Measurements from ENCODE around the gene PHLDA3.

PHLDA3 gene

DNA sequence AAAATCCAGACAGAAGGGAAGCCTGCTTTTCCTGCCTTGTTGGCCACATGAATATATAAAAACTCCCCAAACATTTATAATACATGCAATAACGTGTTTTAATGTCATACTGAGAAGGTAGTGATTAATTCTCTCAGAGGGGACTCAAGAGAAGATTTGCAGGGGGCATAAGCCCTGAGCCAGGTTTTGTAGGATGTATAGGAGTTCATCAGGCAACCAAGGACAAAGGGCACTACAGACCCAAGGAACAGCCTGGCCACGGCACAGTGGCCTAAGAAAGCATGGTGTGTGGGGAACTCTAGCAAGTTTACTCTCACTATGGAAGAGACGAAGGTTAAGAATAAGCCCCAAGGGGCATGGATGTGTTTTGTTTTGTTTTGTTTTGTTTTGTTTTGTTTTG lies 32.0 kb downstream of the PHLDA3 start:
- DNase-seq (ENCODE audit: low read depth, low spot score), result no peak
- H3K27ac ChIP-seq, result no peak overlapping the region

DNA sequence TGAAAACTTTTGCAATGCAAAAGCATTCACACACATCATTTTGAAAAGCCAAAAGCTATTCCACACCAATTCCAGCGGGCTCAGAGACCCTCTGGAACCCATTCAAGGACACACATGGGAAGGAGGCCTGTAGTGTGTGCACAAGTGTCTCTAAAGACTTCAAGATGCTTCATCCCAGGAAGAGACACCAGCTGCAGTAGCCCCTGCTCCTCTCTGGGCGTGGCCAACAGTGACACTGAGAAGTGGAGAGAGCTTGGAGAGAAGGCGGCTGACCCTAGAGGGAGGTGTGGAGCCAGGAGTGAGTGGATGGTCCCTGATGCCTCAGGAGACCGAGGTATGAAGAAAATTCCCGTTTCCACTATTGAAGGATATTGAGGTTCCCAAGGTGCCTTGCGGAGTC lies 32.6 kb downstream of the PHLDA3 start:
- peak overlapping the region; percentile 79 for H3K27ac ChIP-seq
- no peak for DNase-seq (ENCODE audit: low read depth, low spot score)

- no peak overlapping the region for H3K27ac ChIP-seq
- no peak for DNase-seq (ENCODE audit: low read depth, low spot score)
Measured at GRCh38 chr1:201434266-201434665, 34.7 kb downstream of the PHLDA3 start.

DNA sequence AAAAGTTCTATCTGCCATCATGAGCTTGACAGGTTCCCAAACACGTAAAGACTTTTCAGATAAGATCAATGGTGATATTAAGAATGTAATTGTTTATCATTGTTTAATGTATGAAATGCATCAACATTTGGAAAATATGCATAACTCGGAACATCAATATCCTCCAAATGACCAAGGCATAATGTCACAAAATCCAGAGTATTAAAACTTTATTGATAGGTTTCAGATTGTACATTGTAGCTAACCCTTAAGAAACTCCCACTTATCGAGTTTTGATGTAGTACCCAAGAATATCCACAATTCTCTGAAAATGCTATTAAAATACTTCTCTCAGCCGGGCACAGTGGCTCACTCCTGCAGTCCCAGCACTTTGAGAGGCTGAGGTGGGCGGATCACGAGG lies 35.4 kb downstream of the PHLDA3 start:
- DNase-seq (ENCODE audit: low read depth, low spot score), result no peak

DNA sequence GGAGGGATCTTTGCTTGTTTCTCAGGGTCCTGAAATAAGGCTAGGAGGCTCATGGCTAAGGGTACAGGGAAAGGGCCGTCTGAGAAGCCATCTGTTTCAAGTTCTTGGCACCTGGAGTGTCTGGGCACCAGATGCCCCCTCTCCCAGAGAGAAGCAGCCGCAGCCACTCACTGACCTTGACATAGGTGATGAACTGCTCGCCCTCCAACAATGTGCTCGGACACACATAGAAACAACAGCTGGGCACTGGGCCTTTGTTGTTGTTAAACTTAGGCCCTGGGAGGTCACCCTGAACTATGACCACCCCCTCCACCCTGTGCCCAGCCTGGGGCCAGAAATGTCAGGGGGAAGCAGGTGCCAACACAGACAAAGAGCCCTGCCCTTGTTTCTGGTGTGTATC lies 38.2 kb downstream of the PHLDA3 start:
- H3K27ac ChIP-seq, result no peak overlapping the region
- no peak for DNase-seq (ENCODE audit: low read depth, low spot score)

More for the DNA sequence above, 35.4 kb downstream of the PHLDA3 start:
- no peak overlapping the region for H3K27ac ChIP-seq

DNA sequence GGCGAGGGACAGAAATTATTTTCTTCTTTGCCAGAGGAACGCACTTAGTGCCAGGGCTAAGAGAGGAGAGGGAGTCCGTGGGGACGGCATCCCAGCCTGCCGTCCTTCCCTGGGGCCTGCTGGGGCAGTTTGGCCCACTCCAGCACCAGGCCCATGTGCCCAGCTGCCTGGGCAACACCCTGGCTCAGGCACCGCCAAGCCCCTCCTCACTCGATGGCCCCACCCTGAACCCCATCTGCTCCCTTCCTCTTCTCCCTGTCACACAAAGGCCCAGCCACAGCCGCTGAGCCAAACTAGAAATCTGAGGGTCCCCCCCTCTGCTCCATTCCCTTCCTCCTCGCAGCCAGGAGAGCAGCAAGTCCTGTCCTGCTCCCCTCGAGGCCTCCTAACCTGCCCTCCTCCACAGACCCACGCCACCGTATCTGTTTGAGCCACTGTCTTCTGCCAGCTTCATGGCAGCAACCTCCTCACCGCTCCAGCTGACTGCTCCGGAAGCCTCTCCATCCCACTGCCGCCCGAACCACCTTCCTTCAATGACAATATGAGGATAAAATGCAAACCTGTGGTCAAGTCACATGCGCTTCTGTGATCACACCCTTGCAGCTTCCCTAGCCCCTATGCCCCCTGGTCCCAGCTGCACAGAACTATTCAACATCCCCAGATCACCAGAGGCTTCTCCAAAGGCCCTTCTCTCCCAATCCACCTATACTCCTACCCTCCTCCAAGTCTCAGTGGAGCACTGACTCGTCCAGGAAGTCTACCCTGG lies 39.1 kb downstream of the PHLDA3 start:
- H3K27ac ChIP-seq, result no peak overlapping the region
- DNase-seq (ENCODE audit: low read depth, low spot score), result no peak

DNA sequence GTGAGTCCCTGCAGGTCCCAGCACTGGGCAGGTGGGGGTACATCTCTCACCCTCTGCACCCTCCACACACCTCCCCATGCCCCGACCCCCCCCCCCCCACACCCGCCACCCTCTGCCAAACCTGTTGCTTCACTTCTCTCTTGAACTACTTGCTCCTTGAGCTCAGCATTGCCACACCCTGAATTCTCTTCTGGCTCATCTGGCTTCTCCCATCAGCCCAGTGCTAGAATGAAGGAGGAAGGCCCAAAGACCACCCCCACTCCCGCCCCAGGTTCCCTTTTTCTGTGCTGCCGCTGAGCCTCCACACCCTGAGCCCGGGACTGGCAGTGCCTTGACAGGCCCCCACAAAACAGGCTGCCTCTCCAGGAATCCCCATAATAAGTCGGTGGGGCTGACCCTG lies 41.0 kb downstream of the PHLDA3 start:
- H3K27ac ChIP-seq, result no peak overlapping the region
- DNase-seq (ENCODE audit: low read depth, low spot score), result no peak

DNA sequence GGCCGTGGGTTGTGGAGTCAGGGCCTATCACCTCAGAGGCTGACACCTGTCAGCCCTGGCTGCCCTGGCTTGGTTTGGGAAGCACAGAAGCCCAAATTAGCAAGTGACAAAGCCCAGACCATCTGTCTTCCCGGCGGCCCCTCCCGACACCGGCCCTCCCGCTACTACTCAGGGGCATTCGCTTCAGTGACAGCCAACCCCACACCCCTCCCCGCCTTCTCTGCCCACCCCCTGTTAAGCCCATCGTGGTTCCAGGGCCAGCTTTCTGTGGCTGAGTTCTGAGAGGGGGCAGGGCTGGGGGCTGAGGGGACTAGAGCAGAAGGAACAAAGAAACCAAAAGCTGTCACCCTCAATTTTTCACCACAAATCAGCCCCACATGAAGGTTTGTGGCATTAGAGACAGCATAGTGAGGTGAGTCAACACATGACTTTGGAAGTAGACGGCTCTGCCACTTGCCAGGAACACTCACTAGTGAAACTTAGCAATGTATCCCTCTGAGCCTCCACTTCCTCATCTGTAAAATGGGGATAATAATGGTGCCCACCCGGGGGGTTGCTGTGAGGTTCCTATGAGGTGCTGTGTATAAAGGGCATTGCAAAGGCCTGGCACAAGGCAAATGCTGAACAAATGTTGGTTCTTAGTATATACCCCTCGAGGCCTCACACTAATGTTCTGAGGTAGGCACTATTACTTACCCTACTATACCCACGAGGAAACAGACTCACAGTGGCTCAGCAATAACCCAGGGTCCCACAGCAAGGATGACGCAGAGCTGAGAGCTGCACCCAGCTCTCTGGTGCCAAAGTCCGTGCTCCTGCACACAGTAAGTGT lies 42.3 kb downstream of the PHLDA3 start:
- DNase-seq (ENCODE audit: low read depth, low spot score), result no peak
- H3K27ac ChIP-seq, result no peak overlapping the region

GRCh38 chr1:201424146-201424545 lies 44.8 kb downstream of the PHLDA3 start:
- H3K27ac ChIP-seq, result no peak overlapping the region
- no peak for DNase-seq (ENCODE audit: low read depth, low spot score)

DNA sequence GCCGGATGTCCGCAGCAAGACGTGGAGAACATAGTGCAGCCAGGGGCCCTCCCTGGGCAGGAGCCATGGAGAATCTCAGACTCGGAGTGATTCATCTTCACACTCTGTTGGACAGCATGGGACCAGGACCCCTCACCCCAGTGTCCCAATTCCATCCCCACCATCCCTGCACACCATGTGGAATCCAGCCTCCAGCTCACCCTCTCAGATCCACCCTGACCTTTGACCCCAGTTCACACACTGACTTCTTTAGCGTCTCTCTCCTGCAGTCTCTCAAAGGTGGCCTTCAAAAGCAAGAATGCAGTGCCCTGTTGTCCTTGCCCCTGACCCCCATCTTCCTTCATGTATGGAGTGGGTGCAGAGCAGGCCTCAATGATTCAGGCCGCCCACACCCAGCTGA lies 45.3 kb downstream of the PHLDA3 start:
- DNase-seq (ENCODE audit: low read depth, low spot score), result no peak
- no peak overlapping the region for H3K27ac ChIP-seq

DNA sequence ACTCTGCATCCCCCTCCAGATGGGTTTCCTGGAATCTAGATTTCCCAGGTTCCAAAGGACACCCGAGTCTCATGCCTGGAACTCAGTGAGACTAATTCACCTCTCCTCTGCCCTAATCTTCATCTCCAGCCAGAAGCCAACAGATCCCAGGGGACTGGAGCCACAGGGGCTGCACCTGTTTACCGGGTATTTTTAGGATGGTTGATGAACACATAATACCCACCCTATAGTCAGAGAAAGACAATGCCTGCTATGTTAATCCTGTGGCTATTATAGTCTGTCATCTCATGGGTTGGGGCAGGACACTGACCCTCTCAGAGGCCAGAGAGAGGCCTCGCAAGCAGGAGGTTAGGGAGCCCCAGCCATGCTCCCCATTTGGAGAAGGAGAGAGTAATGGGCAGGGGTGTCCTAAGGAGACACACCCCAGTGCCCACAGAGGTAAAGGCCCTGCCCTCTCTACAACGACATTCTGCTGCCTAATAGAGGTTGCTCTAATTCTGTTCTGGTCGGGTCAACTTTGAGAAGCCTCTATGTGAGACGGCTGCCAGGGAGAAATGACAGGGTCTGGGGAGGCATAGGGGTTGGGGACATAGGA lies 46.5 kb downstream of the PHLDA3 start:
- no peak overlapping the region for H3K27ac ChIP-seq
- no peak for DNase-seq (ENCODE audit: low read depth, low spot score)

- no peak for DNase-seq (ENCODE audit: low read depth, low spot score)
- no peak overlapping the region for H3K27ac ChIP-seq
Measured at GRCh38 chr1:201422026-201422425, 47.0 kb downstream of the PHLDA3 start.

- no peak for DNase-seq (ENCODE audit: low read depth, low spot score)
- no peak overlapping the region for H3K27ac ChIP-seq
Measured at GRCh38 chr1:201421041-201421440, 47.9 kb downstream of the PHLDA3 start.

GRCh38 chr1:201420608-201421002 lies 48.4 kb downstream of the PHLDA3 start:
- DNase-seq (ENCODE audit: low read depth, low spot score), result no peak
- H3K27ac ChIP-seq, result no peak overlapping the region

DNA sequence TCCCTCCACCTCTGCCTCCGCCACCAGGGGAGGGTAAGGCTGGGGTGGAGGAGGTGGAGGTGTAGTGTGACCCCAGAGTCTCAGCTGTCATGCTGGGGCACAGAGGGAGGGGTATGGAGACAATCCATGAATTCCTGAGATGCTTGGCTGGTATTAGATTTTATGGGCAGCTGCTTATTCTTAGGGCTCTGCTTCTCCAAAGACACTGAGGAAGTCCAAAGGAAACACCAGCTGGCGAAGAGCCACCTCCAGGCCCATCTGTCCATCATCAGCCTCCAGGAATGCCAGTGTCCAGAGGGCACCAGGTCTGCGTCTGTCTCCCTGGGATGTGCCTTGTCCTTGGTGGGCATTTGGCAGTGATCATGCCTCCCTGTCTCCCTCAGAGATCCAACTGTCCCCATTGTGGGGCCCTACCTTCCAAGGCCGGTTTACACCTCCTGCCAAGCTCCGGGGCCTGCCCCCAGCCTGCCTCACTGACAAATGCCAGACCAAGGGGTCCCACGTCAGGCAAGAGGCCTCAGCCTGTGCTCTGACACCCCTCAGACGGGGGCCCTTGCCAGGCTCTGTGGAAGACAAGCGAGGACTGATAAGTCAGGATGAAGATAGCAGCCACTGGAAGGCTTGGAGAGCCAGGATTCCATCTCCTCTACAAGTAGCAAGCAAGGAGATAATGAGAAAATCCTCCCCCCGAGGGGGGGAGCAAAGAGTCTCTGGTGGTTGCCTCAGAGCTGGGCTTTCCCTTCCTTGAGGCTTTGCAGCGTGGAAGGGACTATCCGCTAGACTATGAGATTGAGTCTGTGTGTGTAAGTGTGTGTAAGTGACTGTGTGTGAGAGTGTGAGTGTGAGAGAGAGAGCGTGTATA lies 49.0 kb downstream of the PHLDA3 start:
- no peak for DNase-seq (ENCODE audit: low read depth, low spot score)
- no peak overlapping the region for H3K27ac ChIP-seq

GRCh38 chr1:201419256-201419655 lies 49.7 kb downstream of the PHLDA3 start:
- no peak overlapping the region for H3K27ac ChIP-seq
- no peak for DNase-seq (ENCODE audit: low read depth, low spot score)

GRCh38 chr1:201418461-201418860 lies 50.5 kb downstream of the PHLDA3 start:
- no peak overlapping the region for H3K27ac ChIP-seq
- no peak for DNase-seq (ENCODE audit: low read depth, low spot score)
